ENCODE data around the gene BCO2. TPM values are rescaled to one million over a fixed set of nuclear protein-coding genes. Genes with fewer than 3 reads are reported as not detected.
"Not testable (repeated sequence)": the region's sequence is repeated elsewhere in the genome, so short reads cannot be mapped to it uniquely, and the experiment has no call there.

BCO2 gene
- total RNA-seq, 4 donors from 2014 or later: 1.2 to 28.2 (median 2.7) TPM

GRCh38 chr11:112186304-112186703 lies 11.0 kb downstream of the BCO2 start:
- H3K9me3 ChIP-seq: no peaks in the 10 kb centered on the region
- H3K4me1 ChIP-seq: no peaks in the 10 kb centered on the region
- H3K36me3 ChIP-seq: no peaks in the 10 kb centered on the region
- no peak for DNase-seq (ENCODE audit: low spot score in 2 of 2)
- no peak for TF ChIP-seq EP300 (IDR thresholded peaks at IDR 0.05)
- no peak for TF ChIP-seq POLR2A (IDR thresholded peaks at IDR 0.05)
- TF ChIP-seq POLR2AphosphoS5 (IDR thresholded peaks at IDR 0.05): no peak
- TF ChIP-seq CTCF (IDR thresholded peaks at IDR 0.05): no peak
- H3K27ac ChIP-seq: no peak overlapping the region
- no peak overlapping the region for H3K4me3 ChIP-seq
- H3K27me3 ChIP-seq: no peaks in the 10 kb centered on the region

GRCh38 chr11:112195113-112195512 lies 19.8 kb downstream of the BCO2 start:
- 56% methylated on average over 11 of the region's 11 CpGs for WGBS
- H3K9me3 ChIP-seq; H3K36me3 ChIP-seq; H3K27ac ChIP-seq; H3K4me3 ChIP-seq; H3K27me3 ChIP-seq; H3K4me1 ChIP-seq; DNase-seq (ENCODE audit: low spot score in 2 of 2): not testable (repeated sequence)

GRCh38 chr11:112195951-112196351 lies 20.6 kb downstream of the BCO2 start:
- Histone ChIP-seq H3K36me3 (no peaks in the 10 kb centered on the region), H3K9me3 (no peaks in the 10 kb centered on the region), H3K4me1 (peaks cover 6% of the 10 kb centered on the region), H3K27ac (peak overlapping the region; percentile 20), H3K4me3 (no peak overlapping the region), H3K27me3 (no peaks in the 10 kb centered on the region)
- 24% methylated on average over 2 of the region's 2 CpGs for WGBS
- TF ChIP-seq CTCF (IDR thresholded peaks at IDR 0.05) (no peak), EP300 (IDR thresholded peaks at IDR 0.05) (no peak), POLR2A (IDR thresholded peaks at IDR 0.05) (no peak), POLR2AphosphoS5 (IDR thresholded peaks at IDR 0.05) (no peak)
- DNase-seq (ENCODE audit: low spot score in 2 of 2): no peak

- H3K9me3 ChIP-seq: no peaks in the 10 kb centered on the region
- TF ChIP-seq EP300 (IDR thresholded peaks at IDR 0.05) (no peak), CTCF (IDR thresholded peaks at IDR 0.05) (no peak), POLR2A (IDR thresholded peaks at IDR 0.05) (no peak), POLR2AphosphoS5 (IDR thresholded peaks at IDR 0.05) (no peak)
- 95% methylated on average over 2 of the region's 2 CpGs for WGBS
- H3K4me1 ChIP-seq: peaks cover 6% of the 10 kb centered on the region
- no peak overlapping the region for H3K27ac ChIP-seq
- no peaks in the 10 kb centered on the region for H3K36me3 ChIP-seq
- DNase-seq (ENCODE audit: low spot score in 2 of 2): no peak
- no peak overlapping the region for H3K4me3 ChIP-seq
- H3K27me3 ChIP-seq: no peaks in the 10 kb centered on the region
These were observed 21.3 kb downstream of the BCO2 start for GRCh38 chr11:112196519-112197087.

- not testable (repeated sequence) for H3K4me3 ChIP-seq; H3K27me3 ChIP-seq; H3K4me1 ChIP-seq; H3K27ac ChIP-seq; H3K9me3 ChIP-seq; H3K36me3 ChIP-seq; DNase-seq (ENCODE audit: low spot score in 2 of 2)
- WGBS: 75% methylated on average over 4 of the region's 4 CpGs
These were observed 23.8 kb downstream of the BCO2 start for GRCh38 chr11:112199101-112199500.

- H3K36me3 ChIP-seq: no peaks in the 10 kb centered on the region
- 24% methylated on average over 2 of the region's 2 CpGs for WGBS
- H3K27me3 ChIP-seq: no peaks in the 10 kb centered on the region
- peaks cover 6% of the 10 kb centered on the region for H3K4me1 ChIP-seq
- H3K9me3 ChIP-seq: no peaks in the 10 kb centered on the region
- no peak for TF ChIP-seq CTCF (IDR thresholded peaks at IDR 0.05)
- no peak for TF ChIP-seq POLR2A (IDR thresholded peaks at IDR 0.05)
- TF ChIP-seq EP300 (IDR thresholded peaks at IDR 0.05): no peak
- TF ChIP-seq POLR2AphosphoS5 (IDR thresholded peaks at IDR 0.05): no peak
- no peak overlapping the region for H3K27ac ChIP-seq
- DNase-seq (ENCODE audit: low spot score in 2 of 2): no peak
- no peak overlapping the region for H3K4me3 ChIP-seq
These were observed 24.9 kb downstream of the BCO2 start for GRCh38 chr11:112200252-112200651.
